GM10248 (cell line): ENCODE measurements around the gene NAE1.
"Not testable (repeated sequence)": the region's sequence is repeated elsewhere in the genome, so short reads cannot be mapped to it uniquely, and the experiment has no call there.

ENCODE experiments used
- CTCF ChIA-PET: fragments of 300-600 bp; sonication (Branson Sonifier 250); formaldehyde crosslinking; extraction: SDS; loops from one replicate; lab custom pipeline; 2021; ENCODE audit warnings: antibody characterized with exemption; lab: Yijun Ruan, JAX
- POLR2A ChIA-PET: fragments of 350-650 bp; sonication (Branson Sonifier 250); formaldehyde crosslinking; extraction: SDS; loops from one replicate; lab custom pipeline; 2020; ENCODE audit warnings: antibody characterized with exemption; lab: Yijun Ruan, JAX
- DNase-seq: peaks from one replicate; pipeline ENCODE4 v3.0.0; 2012; ENCODE audit errors: extremely low spot score
- TF ChIP-seq, protein P1 (sequence below): IDR thresholded peaks from 2 replicates; pipeline ENCODE4 v1.5.1; 2012; ENCODE audit warnings: mild to moderate bottlenecking, low read depth; ENCODE audit errors: extremely low read depth, missing control alignments, control extremely low read depth

Gene NAE1

DNA sequence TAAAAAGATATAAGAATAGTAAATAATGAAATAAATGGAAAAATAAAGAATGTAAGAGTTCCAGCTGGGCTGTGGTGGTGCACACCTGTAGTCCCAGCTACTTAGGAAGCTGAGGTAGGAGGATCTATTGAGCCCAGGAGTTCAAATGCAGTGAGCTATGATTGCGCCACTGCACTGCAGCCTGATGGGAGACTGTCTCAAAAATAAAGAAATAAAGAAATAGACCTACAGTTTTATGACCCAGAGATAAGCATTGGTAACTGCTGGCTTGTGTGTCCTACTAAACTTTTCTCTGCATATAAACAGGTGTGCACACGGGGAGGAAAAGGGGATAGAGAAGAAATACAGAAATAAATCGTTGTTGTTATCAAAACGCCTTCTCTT is 41.8 kb upstream of the NAE1 start:
- POLR2A ChIA-PET, result no interaction called here
- TF ChIP-seq, protein P1, sequence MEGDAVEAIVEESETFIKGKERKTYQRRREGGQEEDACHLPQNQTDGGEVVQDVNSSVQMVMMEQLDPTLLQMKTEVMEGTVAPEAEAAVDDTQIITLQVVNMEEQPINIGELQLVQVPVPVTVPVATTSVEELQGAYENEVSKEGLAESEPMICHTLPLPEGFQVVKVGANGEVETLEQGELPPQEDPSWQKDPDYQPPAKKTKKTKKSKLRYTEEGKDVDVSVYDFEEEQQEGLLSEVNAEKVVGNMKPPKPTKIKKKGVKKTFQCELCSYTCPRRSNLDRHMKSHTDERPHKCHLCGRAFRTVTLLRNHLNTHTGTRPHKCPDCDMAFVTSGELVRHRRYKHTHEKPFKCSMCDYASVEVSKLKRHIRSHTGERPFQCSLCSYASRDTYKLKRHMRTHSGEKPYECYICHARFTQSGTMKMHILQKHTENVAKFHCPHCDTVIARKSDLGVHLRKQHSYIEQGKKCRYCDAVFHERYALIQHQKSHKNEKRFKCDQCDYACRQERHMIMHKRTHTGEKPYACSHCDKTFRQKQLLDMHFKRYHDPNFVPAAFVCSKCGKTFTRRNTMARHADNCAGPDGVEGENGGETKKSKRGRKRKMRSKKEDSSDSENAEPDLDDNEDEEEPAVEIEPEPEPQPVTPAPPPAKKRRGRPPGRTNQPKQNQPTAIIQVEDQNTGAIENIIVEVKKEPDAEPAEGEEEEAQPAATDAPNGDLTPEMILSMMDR, result no peak
- CTCF ChIA-PET, result interaction anchor here (0.8 to 2.3 kb wide), 30 partner anchors 9 to 528 kb away, joined by 3 to 28 read pairs (median 4); partner anchors contain the start of genes CA7, DYNC1LI2 and NAE1
- no peak for DNase-seq

DNA sequence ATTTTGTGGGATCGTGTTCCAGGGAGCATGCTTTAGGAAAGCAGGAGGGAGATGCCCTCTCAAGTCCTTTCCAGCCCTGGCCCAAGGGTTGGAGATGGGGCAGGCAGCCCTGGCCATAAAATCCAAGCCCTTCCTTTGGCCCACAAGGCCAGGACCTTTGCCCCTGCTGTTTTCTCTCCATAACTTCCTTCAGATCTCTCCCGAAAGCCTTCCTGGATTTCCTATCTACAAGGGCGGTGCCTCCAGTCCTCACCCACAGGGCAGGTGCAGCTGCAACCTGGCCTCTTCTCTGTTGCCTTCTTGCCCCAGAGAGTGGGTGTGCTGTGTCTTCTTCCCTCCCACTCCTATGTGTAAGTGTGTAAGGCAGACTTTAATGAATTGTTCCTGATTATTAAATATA is 41.1 kb upstream of the NAE1 start:
- DNase-seq, result no peak
- TF ChIP-seq, protein P1, result no peak
- CTCF ChIA-PET, result interaction anchor here (1.2 to 7.5 kb wide), 14 partner anchors 9 to 263 kb away, joined by 3 to 176 read pairs (median 11); partner anchors contain the start of genes CA7, DYNC1LI2, NAE1 and PDP2
- POLR2A ChIA-PET, result no interaction called here

DNA sequence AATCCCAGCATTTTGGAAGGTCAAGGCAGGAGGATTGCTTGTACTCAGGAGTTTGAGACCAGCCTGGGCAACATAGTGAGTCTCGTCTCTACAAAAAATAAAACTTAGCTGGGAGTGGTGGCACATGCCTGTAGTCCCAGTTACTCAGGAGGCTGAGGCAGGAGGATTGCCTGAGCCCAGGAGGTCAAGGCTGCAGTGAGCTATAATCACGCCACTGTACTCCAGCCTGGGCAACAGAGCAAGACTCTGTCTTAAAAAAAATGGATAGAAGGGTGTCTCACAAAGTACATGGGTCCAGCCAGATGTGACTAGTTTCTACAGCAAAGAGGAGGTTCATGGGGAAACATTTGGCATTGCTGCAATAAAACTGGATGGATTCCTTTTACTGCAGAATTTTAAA is 40.6 kb upstream of the NAE1 start:
- POLR2A ChIA-PET, DNase-seq: not testable (repeated sequence)
- CTCF ChIA-PET, result interaction anchor here (0.7 to 7.5 kb wide), 7 partner anchors 8 to 301 kb away, joined by 3 to 176 read pairs (median 7); partner anchors contain the start of genes CA7, NAE1 and PDP2

- ChIA-PET POLR2A (no interaction called here), CTCF (interaction anchor here (0.6 to 7.5 kb wide), 12 partner anchors 10 to 299 kb away, joined by 3 to 176 read pairs (median 10); partner anchors contain the start of genes CA7, NAE1 and PDP2)
- TF ChIP-seq, protein P1, result no peak
- DNase-seq, result peak; percentile 1
Measured at GRCh38 chr16:66869424-66869823, 38.6 kb upstream of the NAE1 start.

DNA sequence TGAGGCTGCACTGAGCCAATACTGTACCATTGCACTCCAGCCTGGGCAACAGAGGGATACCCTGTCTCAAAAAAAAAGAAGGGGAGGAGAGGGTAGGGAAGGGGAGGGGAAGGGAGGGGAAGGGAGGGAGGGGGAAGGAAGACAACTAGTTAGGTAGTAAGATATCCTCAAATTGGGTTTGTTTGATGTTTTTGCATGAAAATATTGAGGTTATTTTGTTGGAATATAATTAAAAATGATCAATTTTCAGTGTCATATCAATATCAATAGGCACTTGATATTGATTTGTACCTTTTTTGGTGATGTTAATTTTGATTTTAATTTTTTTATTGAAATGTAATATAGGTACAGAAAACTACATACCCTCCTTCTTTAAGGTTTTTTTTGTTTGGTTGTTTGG is 32.9 kb upstream of the NAE1 start:
- ChIA-PET CTCF (interaction anchor here (1.0 to 6.7 kb wide), 5 partner anchors 9 to 212 kb away, joined by 3 to 33 read pairs (median 4); partner anchors contain the start of gene NAE1), POLR2A (no interaction called here)
- TF ChIP-seq, protein P1, result no peak
- no peak for DNase-seq

- POLR2A ChIA-PET, result no interaction called here
Measured at GRCh38 chr16:66862023-66862520, 31.3 kb upstream of the NAE1 start.

More at GRCh38 chr16:66862023-66862520, 31.3 kb upstream of the NAE1 start:
- TF ChIP-seq, protein P1, result no peak
- CTCF ChIA-PET, result interaction anchor here (1.4 to 6.7 kb wide), 3 partner anchors 10 to 31 kb away, joined by 4 to 33 read pairs (median 16); partner anchors contain the start of gene NAE1
- no peak for DNase-seq
